DOHH2 (cell line): ENCODE results near the gene SMYD2.

Experiments
- H3F3A ChIP-seq: fragments of 200-600 bp; sonication (generic), shearing (Covaris generic); 2 replicates; pipeline ENCODE4 v1.6.0; 2016; ENCODE audit warnings: antibody characterized with exemption, mild to moderate bottlenecking; ENCODE audit not compliant: control insufficient read depth, insufficient read depth
- H3K27ac ChIP-seq: fragments of 200-600 bp; sonication (generic); 2 replicates; pipeline ENCODE4 v1.5.1; 2014; ENCODE audit warnings: low read depth, mild to moderate bottlenecking, low read length, moderate library complexity
- H3K27me3 ChIP-seq: fragments of 200-600 bp; sonication (generic); 2 replicates; pipeline ENCODE4 v1.6.1; 2014; ENCODE audit warnings: mild to moderate bottlenecking, low read length, mixed read lengths; ENCODE audit not compliant: control insufficient read depth
- H3K36me3 ChIP-seq: fragments of 200-600 bp; sonication (generic); 2 replicates; pipeline ENCODE4 v1.6.1; 2014; ENCODE audit warnings: mild to moderate bottlenecking, low read length, moderate library complexity, mixed read lengths; ENCODE audit not compliant: control insufficient read depth
- H3K4me1 ChIP-seq: fragments of 200-600 bp; sonication (generic); 2 replicates; pipeline ENCODE4 v1.6.1; 2014; ENCODE audit warnings: mild to moderate bottlenecking, low read length, mixed read lengths; ENCODE audit not compliant: control insufficient read depth
- H3K4me2 ChIP-seq: fragments of 200-600 bp; sonication (generic); 2 replicates; pipeline ENCODE4 v1.6.0; 2014; ENCODE audit warnings: mild to moderate bottlenecking, low read length, moderate library complexity
- H3K4me3 ChIP-seq: fragments of 200-600 bp; sonication (generic); 2 replicates; pipeline ENCODE4 v1.5.1; 2014; ENCODE audit warnings: mild to moderate bottlenecking, low read length, mixed read lengths
- H3K79me2 ChIP-seq: fragments of 200-600 bp; sonication (generic); 2 replicates; pipeline ENCODE4 v1.6.1; 2014; ENCODE audit warnings: mild to moderate bottlenecking, low read length, mixed read lengths; ENCODE audit not compliant: control insufficient read depth
- H3K9me2 ChIP-seq: fragments of 200-600 bp; sonication (generic); replicated peaks from 2 replicates; pipeline ENCODE4 v1.6.1; 2014; ENCODE audit warnings: mild to moderate bottlenecking, low read length, mixed read lengths; ENCODE audit not compliant: control insufficient read depth
- H3K9me3 ChIP-seq: fragments of 200-600 bp; sonication (generic); 2 replicates; pipeline ENCODE4 v1.6.1; 2014; ENCODE audit warnings: antibody characterized with exemption, low read length, mixed read lengths; ENCODE audit not compliant: control insufficient read depth, insufficient read depth
- H4K20me1 ChIP-seq: fragments of 200-600 bp; sonication (generic); 2 replicates; pipeline ENCODE4 v1.6.0; 2014; ENCODE audit warnings: low read depth, mild to moderate bottlenecking, antibody characterized with exemption, low read length, moderate library complexity; ENCODE audit not compliant: control insufficient read depth, insufficient read depth
- CTCF ChIP-seq: fragments of 200-600 bp; sonication (generic); IDR thresholded peaks from one replicate; pipeline ENCODE4 v1.5.1; 2014; ENCODE audit warnings: antibody characterized with exemption, mild to moderate bottlenecking, low read depth, low read length; ENCODE audit not compliant: poor library complexity, severe bottlenecking
- EZH2phosphoT487 ChIP-seq: fragments of 200-600 bp; sonication (generic); IDR thresholded peaks from 2 replicates; pipeline ENCODE4 v1.6.1; 2017; ENCODE audit warnings: borderline replicate concordance, mild to moderate bottlenecking, antibody characterized with exemption, low read length, moderate library complexity, mixed read lengths

SMYD2 gene

GRCh38 chr1:214380986-214381695 lies 100.2 kb downstream of the SMYD2 start:
- Histone ChIP-seq H4K20me1 (no peaks in the 10 kb centered on the region), H3K9me3 (no peaks in the 10 kb centered on the region), H3K27me3 (no peaks in the 10 kb centered on the region), H3F3A (no peaks in the 10 kb centered on the region), H3K4me2 (no peak overlapping the region), H3K79me2 (no peaks in the 10 kb centered on the region), H3K9me2 (no peaks in the 10 kb centered on the region), H3K36me3 (no peaks in the 10 kb centered on the region), H3K27ac (no peak overlapping the region), H3K4me1 (no peaks in the 10 kb centered on the region), H3K4me3 (no peak overlapping the region)
- TF ChIP-seq EZH2phosphoT487: no peak
- no peak for TF ChIP-seq CTCF

DNA sequence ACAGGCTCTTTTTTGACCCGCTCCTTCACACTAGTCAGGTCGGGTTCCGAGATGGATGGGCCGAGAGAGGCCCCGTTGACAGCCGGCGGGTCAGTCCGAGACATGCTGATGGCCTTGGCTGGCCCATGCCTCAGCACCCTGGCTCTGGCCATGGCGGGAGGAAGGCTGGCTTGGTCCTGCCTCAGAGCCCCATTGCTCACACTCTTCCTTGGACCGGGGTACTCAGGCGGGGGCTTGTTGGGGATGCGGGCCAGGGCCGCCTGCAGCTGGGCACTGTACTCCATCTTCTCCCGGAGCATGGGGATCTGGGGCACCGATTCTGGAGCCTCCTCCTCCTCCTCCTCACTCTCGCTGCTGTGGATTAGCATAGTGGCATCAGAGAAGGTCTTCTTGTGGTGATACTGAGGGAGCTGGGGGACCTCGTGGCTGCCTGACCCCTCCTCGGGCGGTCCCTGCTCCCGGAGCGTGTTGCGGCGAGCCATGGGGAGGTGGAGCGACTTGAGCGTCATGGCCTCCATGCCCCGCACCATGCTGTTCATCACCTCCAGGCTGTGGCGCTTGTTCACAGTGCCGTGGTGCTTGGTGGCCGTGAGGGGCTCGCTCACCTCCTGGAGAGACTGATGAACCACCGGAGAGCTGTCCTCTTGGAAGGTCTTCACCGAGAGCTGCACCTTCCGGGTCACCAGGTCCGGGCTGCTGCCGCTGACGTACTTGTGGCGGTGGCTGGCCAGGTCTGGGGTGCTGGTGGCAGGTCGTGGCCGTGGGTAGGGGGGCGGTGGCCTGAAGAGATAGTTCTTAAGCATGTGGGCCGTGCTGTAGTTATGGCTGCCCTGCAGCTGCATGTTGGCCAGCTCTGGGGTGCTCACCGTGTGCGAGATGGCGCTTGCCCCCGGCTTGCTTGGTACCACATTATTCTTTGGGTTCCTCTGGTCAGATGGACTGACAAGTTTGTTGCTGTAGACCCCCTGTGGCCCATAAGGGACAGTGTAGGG lies 102.7 kb downstream of the SMYD2 start:
- Histone ChIP-seq H3K4me2 (no peak overlapping the region), H3F3A (no peaks in the 10 kb centered on the region), H3K79me2 (no peaks in the 10 kb centered on the region)

DNA sequence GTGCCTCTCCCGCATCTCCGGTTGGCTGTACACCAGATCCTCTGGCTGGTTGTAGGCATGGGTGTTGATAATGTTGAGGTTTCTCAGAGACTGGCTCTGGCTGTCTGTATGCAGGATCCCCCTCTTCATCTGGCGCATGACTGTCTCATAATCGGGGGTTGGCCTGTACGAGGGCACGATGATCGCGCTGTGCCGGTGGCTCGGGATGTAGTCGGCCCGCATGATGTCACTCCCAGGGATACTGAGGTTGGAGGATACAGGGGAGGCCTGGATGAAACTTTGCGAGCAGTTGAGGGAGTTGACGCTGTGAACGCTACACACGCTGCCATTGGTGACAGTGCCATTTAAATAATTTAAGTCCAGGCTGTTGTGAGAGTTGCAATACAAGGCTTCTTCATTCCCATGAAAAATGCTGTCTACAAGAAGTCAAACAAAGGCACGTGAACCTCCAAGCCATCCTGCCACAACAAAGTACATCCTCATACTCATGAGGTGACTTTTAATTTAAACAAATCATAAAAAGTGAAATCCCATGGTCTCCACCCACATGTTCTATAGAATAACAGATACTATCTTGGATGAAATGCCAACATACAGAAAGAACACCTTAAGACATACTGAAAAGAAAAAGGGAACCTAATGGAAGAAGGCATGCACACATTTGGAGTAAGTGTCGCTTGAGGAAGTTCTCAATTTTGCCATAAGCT lies 103.6 kb downstream of the SMYD2 start:
- Histone ChIP-seq H3K79me2 (no peaks in the 10 kb centered on the region), H3K27me3 (no peaks in the 10 kb centered on the region), H3K36me3 (no peaks in the 10 kb centered on the region), H3F3A (no peaks in the 10 kb centered on the region), H3K4me2 (no peak overlapping the region), H3K4me1 (no peaks in the 10 kb centered on the region), H3K9me3 (no peaks in the 10 kb centered on the region), H3K27ac (no peak overlapping the region), H3K9me2 (no peaks in the 10 kb centered on the region), H4K20me1 (no peaks in the 10 kb centered on the region), H3K4me3 (no peak overlapping the region)
- no peak for TF ChIP-seq EZH2phosphoT487
- no peak for TF ChIP-seq CTCF

More for the DNA sequence above, 102.7 kb downstream of the SMYD2 start:
- H3K36me3 ChIP-seq: no peaks in the 10 kb centered on the region
- no peak for TF ChIP-seq CTCF
- no peak for TF ChIP-seq EZH2phosphoT487
- H3K9me3 ChIP-seq: no peaks in the 10 kb centered on the region
- H3K27me3 ChIP-seq: no peaks in the 10 kb centered on the region
- H3K4me3 ChIP-seq: no peak overlapping the region
- H3K27ac ChIP-seq: no peak overlapping the region
- H3K9me2 ChIP-seq: no peaks in the 10 kb centered on the region
- H4K20me1 ChIP-seq: no peaks in the 10 kb centered on the region
- H3K4me1 ChIP-seq: no peaks in the 10 kb centered on the region
